ENCODE measurements around the gene SAYSD1. TPM values are rescaled to one million over a fixed set of nuclear protein-coding genes. Genes with fewer than 3 reads are reported as not detected.

SAYSD1 gene
- total and polyA plus RNA-seq, 2 donors from 2014 or later: 17.1 to 20.4 TPM

GRCh38 chr6:39057251-39058155 lies 57.5 kb downstream of the SAYSD1 start:
- TF ChIP-seq CTCF (IDR thresholded peaks at IDR 0.05; ENCODE audit: borderline replicate concordance, extremely low read depth, insufficient read depth): no peak
- FAIRE-seq (no peak), DNase-seq (peak in 1 of 5 donors; percentile 18)
- H3K27ac ChIP-seq (ENCODE audit: low read depth in 2 of 2, low read length in 2 of 2): no peak overlapping the region
- no peaks in the 10 kb centered on the region for H3K4me1 ChIP-seq (ENCODE audit: control insufficient read depth in 2 of 3, insufficient read depth in 2 of 3, low read depth in 1 of 3, low read length in 3 of 3)
- no peak overlapping the region for H3K9ac ChIP-seq (ENCODE audit: low read length in 3 of 3)
- intact Hi-C loops (cut with DNase I): no loop called here
- no peak overlapping the region for H3K4me3 ChIP-seq (ENCODE audit: low read length in 3 of 3)
- no peaks in the 10 kb centered on the region for H3K27me3 ChIP-seq (ENCODE audit: control insufficient read depth, insufficient read depth, low read length)
- H3K9me3 ChIP-seq (ENCODE audit: control insufficient read depth in 2 of 3, insufficient read depth in 1 of 3, low read length in 3 of 3): no peaks in the 10 kb centered on the region
- H3K36me3 ChIP-seq (ENCODE audit: control insufficient read depth in 2 of 3, insufficient read depth in 3 of 3, low read length in 3 of 3): no peaks in the 10 kb centered on the region

GRCh38 chr6:39056681-39057080 lies 58.3 kb downstream of the SAYSD1 start:
- no peak for FAIRE-seq
- Histone ChIP-seq H3K27me3 (ENCODE audit: control insufficient read depth, insufficient read depth, low read length) (no peaks in the 10 kb centered on the region), H3K9ac (ENCODE audit: low read length in 3 of 3) (no peak overlapping the region), H3K36me3 (ENCODE audit: control insufficient read depth in 2 of 3, insufficient read depth in 3 of 3, low read length in 3 of 3) (no peaks in the 10 kb centered on the region), H3K27ac (ENCODE audit: low read depth in 2 of 2, low read length in 2 of 2) (no peak overlapping the region), H3K4me1 (ENCODE audit: control insufficient read depth in 2 of 3, insufficient read depth in 2 of 3, low read depth in 1 of 3, low read length in 3 of 3) (no peaks in the 10 kb centered on the region), H3K4me3 (ENCODE audit: low read length in 3 of 3) (no peak overlapping the region), H3K9me3 (ENCODE audit: control insufficient read depth in 2 of 3, insufficient read depth in 1 of 3, low read length in 3 of 3) (no peaks in the 10 kb centered on the region)
- intact Hi-C loops (cut with DNase I): no loop called here
- TF ChIP-seq CTCF (IDR thresholded peaks at IDR 0.05; ENCODE audit: borderline replicate concordance, extremely low read depth, insufficient read depth): no peak
- DNase-seq: no peak

- intact Hi-C loops (cut with DNase I): no loop called here
- FAIRE-seq: no peak
- Histone ChIP-seq H3K4me3 (ENCODE audit: low read length in 3 of 3) (no peak overlapping the region), H3K4me1 (ENCODE audit: control insufficient read depth in 2 of 3, insufficient read depth in 2 of 3, low read depth in 1 of 3, low read length in 3 of 3) (no peaks in the 10 kb centered on the region), H3K27me3 (ENCODE audit: control insufficient read depth, insufficient read depth, low read length) (no peaks in the 10 kb centered on the region), H3K9ac (ENCODE audit: low read length in 3 of 3) (no peak overlapping the region), H3K9me3 (ENCODE audit: control insufficient read depth in 2 of 3, insufficient read depth in 1 of 3, low read length in 3 of 3) (no peaks in the 10 kb centered on the region), H3K27ac (ENCODE audit: low read depth in 2 of 2, low read length in 2 of 2) (no peak overlapping the region), H3K36me3 (ENCODE audit: control insufficient read depth in 2 of 3, insufficient read depth in 3 of 3, low read length in 3 of 3) (no peaks in the 10 kb centered on the region)
- no peak for DNase-seq
- TF ChIP-seq CTCF (IDR thresholded peaks at IDR 0.05; ENCODE audit: borderline replicate concordance, extremely low read depth, insufficient read depth): no peak
Observed at GRCh38 chr6:39056191-39056590, 58.8 kb downstream of the SAYSD1 start.

All from kidney (tissue), 14 donors.